Type B pancreatic cell (in vitro differentiated cells): ENCODE results near the gene NUPR2. TPM values are rescaled to one million over a fixed set of nuclear protein-coding genes. Genes with fewer than 3 reads are reported as not detected.
"Not testable (repeated sequence)": the region's sequence is repeated elsewhere in the genome, so short reads cannot be mapped to it uniquely, and the experiment has no call there.

Experiments used
- DNase-seq: peaks from one replicate; pipeline ENCODE4 v3.0.0; 2021; ENCODE audit warnings: mixed read lengths; ENCODE audit not compliant: unreplicated experiment; ENCODE audit errors: extremely low spot score
- H3K27ac Mint-ChIP-seq: 2 replicates; pipeline ENCODE4 v1.8.0; 2021; ENCODE audit warnings: mild to moderate bottlenecking, mixed read lengths
- H3K27me3 Mint-ChIP-seq: 2 replicates; pipeline ENCODE4 v1.8.0; 2021; ENCODE audit warnings: mixed read lengths
- H3K36me3 Mint-ChIP-seq: 2 replicates; pipeline ENCODE4 v1.8.0; 2021; ENCODE audit warnings: mixed read lengths
- H3K4me1 Mint-ChIP-seq: one replicate; pipeline ENCODE4 v1.8.0; 2021; ENCODE audit warnings: mixed read lengths; ENCODE audit not compliant: unreplicated experiment
- H3K4me3 Mint-ChIP-seq: 2 replicates; pipeline ENCODE4 v1.8.0; 2021; ENCODE audit warnings: mild to moderate bottlenecking, mixed read lengths
- H3K9me3 Mint-ChIP-seq: 2 replicates; pipeline ENCODE4 v1.8.0; 2021; ENCODE audit warnings: mixed read lengths
- total RNA-seq: library from RNA; stranded (reverse); gene quantifications from 2 replicates; pipeline ENCODE4 v1.2.1, GENCODE V29; 2021; ENCODE audit warnings: low replicate concordance
- TF ChIP-seq, protein P1 (sequence below): fragments of 200-600 bp; sonication (generic); conservative IDR thresholded peaks from 2 replicates; pipeline ENCODE4 v1.5.0; 2021; ENCODE audit warnings: antibody characterized with exemption, mild to moderate bottlenecking

NUPR2 gene
- total RNA-seq, 1 donor from 2014 or later = not detected

DNA sequence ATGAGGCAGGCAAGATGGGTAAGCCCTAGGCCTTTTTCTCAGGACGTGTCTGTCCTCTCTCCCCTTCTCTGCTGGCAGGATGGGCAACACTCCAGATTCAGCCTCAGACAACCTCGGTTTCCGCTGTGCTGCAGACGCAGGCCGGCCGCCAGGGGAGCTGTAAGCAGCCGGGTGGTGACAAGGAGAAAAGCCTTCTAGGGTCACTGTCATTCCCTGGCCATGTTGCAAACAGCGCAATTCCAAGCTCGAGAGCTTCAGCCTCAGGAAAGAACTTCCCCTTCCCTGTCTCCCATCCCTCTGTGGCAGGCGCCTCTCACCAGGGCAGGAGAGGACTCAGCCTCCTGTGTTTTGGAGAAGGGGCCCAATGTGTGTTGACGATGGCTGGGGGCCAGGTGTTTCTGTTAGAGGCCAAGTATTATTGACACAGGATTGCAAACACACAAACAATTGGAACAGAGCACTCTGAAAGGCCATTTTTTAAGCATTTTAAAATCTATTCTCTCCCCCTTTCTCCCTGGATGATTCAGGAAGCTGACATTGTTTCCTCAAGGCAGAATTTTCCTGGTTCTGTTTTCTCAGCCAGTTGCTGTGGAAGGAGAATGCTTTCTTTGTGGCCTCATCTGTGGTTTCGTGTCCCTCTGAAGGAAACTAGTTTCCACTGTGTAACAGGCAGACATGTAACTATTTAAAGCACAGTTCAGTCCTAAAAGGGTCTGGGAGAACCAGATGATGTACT lies 36.6 kb downstream of the NUPR2 start:
- Mint-ChIP-seq H3K27me3 (no peaks in the 10 kb centered on the region), H3K9me3 (no peaks in the 10 kb centered on the region), H3K36me3 (no peaks in the 10 kb centered on the region), H3K27ac (no peak overlapping the region), H3K4me1 (no peaks in the 10 kb centered on the region), H3K4me3 (no peak overlapping the region)
- TF ChIP-seq, protein P1, sequence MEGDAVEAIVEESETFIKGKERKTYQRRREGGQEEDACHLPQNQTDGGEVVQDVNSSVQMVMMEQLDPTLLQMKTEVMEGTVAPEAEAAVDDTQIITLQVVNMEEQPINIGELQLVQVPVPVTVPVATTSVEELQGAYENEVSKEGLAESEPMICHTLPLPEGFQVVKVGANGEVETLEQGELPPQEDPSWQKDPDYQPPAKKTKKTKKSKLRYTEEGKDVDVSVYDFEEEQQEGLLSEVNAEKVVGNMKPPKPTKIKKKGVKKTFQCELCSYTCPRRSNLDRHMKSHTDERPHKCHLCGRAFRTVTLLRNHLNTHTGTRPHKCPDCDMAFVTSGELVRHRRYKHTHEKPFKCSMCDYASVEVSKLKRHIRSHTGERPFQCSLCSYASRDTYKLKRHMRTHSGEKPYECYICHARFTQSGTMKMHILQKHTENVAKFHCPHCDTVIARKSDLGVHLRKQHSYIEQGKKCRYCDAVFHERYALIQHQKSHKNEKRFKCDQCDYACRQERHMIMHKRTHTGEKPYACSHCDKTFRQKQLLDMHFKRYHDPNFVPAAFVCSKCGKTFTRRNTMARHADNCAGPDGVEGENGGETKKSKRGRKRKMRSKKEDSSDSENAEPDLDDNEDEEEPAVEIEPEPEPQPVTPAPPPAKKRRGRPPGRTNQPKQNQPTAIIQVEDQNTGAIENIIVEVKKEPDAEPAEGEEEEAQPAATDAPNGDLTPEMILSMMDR = no peak
- DNase-seq = no peak

- H3K27ac Mint-ChIP-seq = no peak overlapping the region
- H3K4me1 Mint-ChIP-seq = peaks cover 6% of the 10 kb centered on the region
- no peak for DNase-seq
- H3K9me3 Mint-ChIP-seq = no peaks in the 10 kb centered on the region
- no peaks in the 10 kb centered on the region for H3K27me3 Mint-ChIP-seq
- TF ChIP-seq, protein P1 = no peak
- H3K36me3 Mint-ChIP-seq = peaks cover 5% of the 10 kb centered on the region
- H3K4me3 Mint-ChIP-seq = no peak overlapping the region
These were observed 38.0 kb downstream of the NUPR2 start for GRCh38 chr7:56078196-56078595.

GRCh38 chr7:56077681-56078080 lies 38.5 kb downstream of the NUPR2 start:
- Mint-ChIP-seq H3K4me1 (peaks cover 6% of the 10 kb centered on the region), H3K27me3 (no peaks in the 10 kb centered on the region), H3K4me3 (no peak overlapping the region), H3K9me3 (no peaks in the 10 kb centered on the region), H3K36me3 (peaks cover 9% of the 10 kb centered on the region), H3K27ac (no peak overlapping the region)
- TF ChIP-seq, protein P1 = no peak
- DNase-seq = no peak

DNA sequence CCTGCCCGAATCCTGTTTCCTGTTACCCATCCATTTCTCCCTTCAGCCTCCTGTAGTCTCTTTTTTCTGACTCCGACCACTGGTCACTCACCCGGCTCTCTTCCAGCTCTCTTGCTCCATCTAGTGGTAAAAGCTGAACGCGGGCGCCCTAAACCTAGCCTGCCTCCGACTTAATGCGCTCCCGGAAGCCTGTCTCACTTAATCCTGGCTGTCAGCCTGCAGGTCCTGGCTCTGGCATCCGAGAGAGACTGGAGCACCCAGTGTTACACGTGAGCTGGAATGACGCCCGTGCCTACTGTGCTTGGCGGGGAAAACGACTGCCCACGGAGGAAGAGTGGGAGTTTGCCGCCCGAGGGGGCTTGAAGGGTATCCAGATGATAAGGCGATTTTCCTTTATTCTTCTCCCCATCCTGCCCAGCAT lies 41.8 kb downstream of the NUPR2 start:
- peak; percentile 81 for DNase-seq
- H3K27ac Mint-ChIP-seq = peak overlapping the region; percentile 51
- peaks cover 6% of the 10 kb centered on the region for H3K4me1 Mint-ChIP-seq
- TF ChIP-seq, protein P1 = peak; percentile 93
- H3K9me3 Mint-ChIP-seq = no peaks in the 10 kb centered on the region
- H3K36me3 Mint-ChIP-seq = peaks cover 13% of the 10 kb centered on the region
- no peaks in the 10 kb centered on the region for H3K27me3 Mint-ChIP-seq
- H3K4me3 Mint-ChIP-seq = peak overlapping the region; percentile 13

- peaks cover 36% of the 10 kb centered on the region for H3K36me3 Mint-ChIP-seq
- not testable (repeated sequence) for H3K4me1 Mint-ChIP-seq, H3K4me3 Mint-ChIP-seq, H3K27ac Mint-ChIP-seq, H3K27me3 Mint-ChIP-seq, DNase-seq, H3K9me3 Mint-ChIP-seq
These were observed 49.8 kb downstream of the NUPR2 start for GRCh38 chr7:56066376-56066775.

Other genes starting within 250 kb of the NUPR2 start
- gene ZNF713, start 229.0 kb downstream of the NUPR2 start, total RNA-seq = 4.7 and 6.4 TPM in 2 replicates
- gene MRPS17, start 164.5 kb downstream of the NUPR2 start, total RNA-seq = 19.7 and 20.1 TPM in 2 replicates
- gene NIPSNAP2, start 151.8 kb downstream of the NUPR2 start, total RNA-seq = 46.5 and 54.9 TPM in 2 replicates
- gene PSPH, start 65.0 kb downstream of the NUPR2 start, total RNA-seq = 20.1 and 28.6 TPM in 2 replicates
- 128 and 151 TPM in 2 replicates for gene CCT6A, start 64.7 kb downstream of the NUPR2 start, total RNA-seq
- 125 and 127 TPM in 2 replicates for gene SUMF2, start 52.1 kb downstream of the NUPR2 start, total RNA-seq
- gene PHKG1, start 23.5 kb downstream of the NUPR2 start, total RNA-seq = 1.8 TPM in 1 of 2 replicates, not detected in the other
- gene CHCHD2, start 9.9 kb downstream of the NUPR2 start, total RNA-seq = 61.8 and 251 TPM in 2 replicates